Right ventricle myocardium inferior (tissue), 1 donor: Measurements from ENCODE around the gene ADRB1. TPM values are rescaled to one million over a fixed set of nuclear protein-coding genes. Genes with fewer than 3 reads are reported as not detected.

ENCODE experiments used
- ATAC-seq: fragments of 200-7000 bp; cut with Tn5 transposase; one replicate; pipeline ENCODE4 v1.9.1; 2020; ENCODE audit warnings: mild to moderate bottlenecking, moderate library complexity
- DNase-seq: peaks from one replicate; pipeline ENCODE4 v3.0.0; 2021; ENCODE audit errors: missing footprints
- intact Hi-C: fragments of 100-400 bp; cut with DNase I; formaldehyde crosslinking; loops from one replicate; pipeline ENCODE4 v1.11.0; 2022
- total RNA-seq: library from RNA; stranded (reverse); fragmentation: NEBNext Ultra II Directional; extraction: Animal tissue kit (Norgen Biotek cat#: 25700); gene quantifications from one replicate; pipeline ENCODE4 v1.2.1, GENCODE V29; 2021
- donor health status: DM: no; HTN: yes; CAD: no; lungs with severe emphysema.

The ADRB1 gene
- total RNA-seq, 1 donor from 2014 or later, result 63.1 TPM

- no peak for DNase-seq
- intact Hi-C loops, result loop anchor here (5.0 kb wide), 1 partner anchor 103 kb away; no protein-coding TSS in a partner anchor
- ATAC-seq, result peak; percentile 19
Measured at GRCh38 chr10:114024876-114025610, 18.6 kb upstream of the ADRB1 start.

DNA sequence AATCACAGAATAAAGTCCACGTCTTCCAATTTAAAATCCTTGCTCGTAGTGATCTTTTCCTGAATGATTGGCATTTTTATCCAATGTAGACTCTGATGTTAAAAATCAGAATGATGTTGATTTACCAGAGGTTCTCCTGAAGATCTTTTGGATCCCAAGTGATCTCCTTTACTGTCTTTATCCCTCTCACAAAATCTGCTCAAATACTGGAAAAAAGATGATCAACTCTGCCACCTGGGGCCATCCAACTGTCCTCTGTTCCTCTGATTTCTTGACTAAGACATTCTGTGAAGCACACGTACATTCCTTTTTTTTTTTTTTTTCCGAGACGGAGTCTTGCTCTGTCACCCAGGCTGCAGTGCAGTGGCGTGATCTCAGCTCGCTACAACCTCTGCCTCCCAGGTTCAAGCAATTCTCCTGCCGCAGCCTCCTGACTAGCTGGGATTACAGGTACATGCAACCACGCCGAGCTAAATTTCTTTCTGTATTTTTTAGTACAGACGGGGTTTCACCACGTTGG is 18.0 kb upstream of the ADRB1 start:
- intact Hi-C loops, result no loop called here
- ATAC-seq (no peak), DNase-seq (no peak)

- DNase-seq (no peak), ATAC-seq (no peak)
- intact Hi-C loops, result no loop called here
Measured at GRCh38 chr10:114026189-114027040, 17.3 kb upstream of the ADRB1 start.

- intact Hi-C loops, result no loop called here
- no peak for ATAC-seq
- no peak for DNase-seq
Measured at GRCh38 chr10:114027041-114027394, 16.6 kb upstream of the ADRB1 start.

DNA sequence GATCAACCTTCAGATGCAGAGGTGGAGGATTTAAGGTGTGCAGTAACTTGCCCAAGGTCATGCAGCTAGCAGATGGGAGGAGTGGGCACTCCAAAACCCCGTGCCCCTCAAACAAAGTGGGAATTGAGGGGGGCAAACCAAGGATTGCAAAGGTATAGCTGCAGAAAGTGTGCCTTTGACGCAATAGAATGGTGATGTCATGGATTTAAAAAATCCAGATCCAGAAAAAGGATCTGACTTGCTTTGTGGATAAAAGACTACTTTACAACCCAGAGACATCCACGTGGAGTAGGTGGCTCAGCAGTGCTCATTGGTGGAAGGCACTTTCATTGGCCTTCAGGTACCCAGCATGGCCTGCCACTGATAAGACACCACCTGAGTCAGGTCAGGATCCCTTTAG is 15.7 kb upstream of the ADRB1 start:
- ATAC-seq (no peak), DNase-seq (no peak)
- intact Hi-C loops, result no loop called here

DNA sequence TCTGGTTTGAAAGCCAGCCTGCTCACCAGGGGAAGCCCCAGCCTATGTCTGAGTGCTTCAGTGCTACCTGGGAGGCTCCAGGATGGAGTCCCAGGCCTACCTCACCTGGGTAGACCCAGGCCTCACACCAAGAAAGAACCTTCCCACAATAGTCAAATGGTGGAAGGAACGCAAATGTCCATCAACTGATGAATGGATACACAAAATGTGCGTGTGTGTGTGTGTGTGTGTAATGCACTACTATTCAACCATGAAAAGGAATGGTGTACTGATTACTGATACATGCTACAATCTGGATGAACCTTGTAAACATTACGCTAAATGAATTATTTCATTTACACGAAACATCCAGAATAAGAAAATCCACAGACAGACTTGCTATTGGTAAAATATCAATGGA is 15.2 kb upstream of the ADRB1 start:
- ATAC-seq (no peak), DNase-seq (no peak)
- intact Hi-C loops, result no loop called here

GRCh38 chr10:114029655-114030054 is 14.0 kb upstream of the ADRB1 start:
- intact Hi-C loops, result no loop called here
- ATAC-seq, result no peak

GRCh38 chr10:114030140-114030539 is 13.5 kb upstream of the ADRB1 start:
- DNase-seq (no peak), ATAC-seq (no peak)
- intact Hi-C loops, result no loop called here

More at GRCh38 chr10:114029655-114030054, 14.0 kb upstream of the ADRB1 start:
- DNase-seq, result no peak

GRCh38 chr10:114031073-114031972 is 12.3 kb upstream of the ADRB1 start:
- DNase-seq, result no peak
- intact Hi-C loops, result no loop called here
- no peak for ATAC-seq

DNA sequence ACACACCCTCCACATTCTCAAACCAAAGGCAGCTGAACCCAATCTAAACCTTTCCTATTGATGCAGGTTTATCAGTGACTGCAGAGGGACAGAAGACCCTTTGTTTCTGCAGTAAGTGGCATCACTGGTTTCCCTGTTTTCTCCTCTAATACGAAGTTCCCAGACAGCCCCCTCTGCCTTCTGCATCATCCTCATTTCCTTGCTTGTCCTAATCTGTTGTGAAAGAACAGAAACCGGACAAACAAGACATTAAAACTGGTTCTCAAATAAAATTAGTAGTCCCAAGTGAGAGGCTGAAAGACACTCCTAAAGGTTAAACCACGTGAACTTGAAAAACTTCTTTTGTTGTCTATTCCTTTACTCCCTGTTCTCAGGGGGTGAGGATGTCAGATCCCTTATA is 10.1 kb upstream of the ADRB1 start:
- ATAC-seq, result no peak
- intact Hi-C loops, result no loop called here

DNA sequence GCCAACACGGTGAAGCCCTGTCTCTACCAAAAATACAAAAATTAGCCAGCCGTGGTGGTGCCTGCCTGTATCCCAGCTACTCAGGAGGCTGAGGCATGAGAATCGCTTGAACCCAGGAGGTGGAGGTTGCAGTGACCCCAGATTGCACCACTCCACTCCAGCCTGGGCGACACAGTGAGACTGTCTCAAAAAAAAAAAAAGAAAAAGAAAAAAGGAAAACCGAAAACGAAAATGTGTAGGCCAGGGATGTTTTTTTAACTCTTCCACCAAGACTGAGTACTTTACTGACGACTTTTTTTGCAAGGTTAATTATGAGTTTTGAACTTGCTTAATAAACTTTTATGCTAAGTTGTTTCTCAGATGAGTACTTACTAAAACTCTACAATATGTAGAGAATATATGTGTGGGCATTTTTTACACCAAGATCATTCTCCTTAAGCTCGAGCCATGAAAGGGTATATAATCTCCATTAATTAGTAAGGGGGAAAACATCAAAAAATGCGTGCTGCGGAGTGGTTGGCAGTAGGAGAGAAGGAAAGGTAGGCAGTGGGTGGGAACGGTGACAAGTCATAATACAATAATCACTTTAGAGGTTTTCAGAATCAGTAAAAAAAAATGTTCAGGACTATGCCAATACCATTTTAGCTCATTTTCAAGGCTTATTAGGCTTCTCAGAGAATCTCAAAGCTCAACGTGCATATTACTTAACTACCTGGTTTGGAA is 8.6 kb upstream of the ADRB1 start:
- ATAC-seq (no peak), DNase-seq (no peak)
- intact Hi-C loops, result no loop called here

More for the DNA sequence above, 10.1 kb upstream of the ADRB1 start:
- no peak for DNase-seq

- no peak for DNase-seq
- ATAC-seq, result no peak
- intact Hi-C loops, result no loop called here
Measured at GRCh38 chr10:114035791-114036190, 7.9 kb upstream of the ADRB1 start.

DNA sequence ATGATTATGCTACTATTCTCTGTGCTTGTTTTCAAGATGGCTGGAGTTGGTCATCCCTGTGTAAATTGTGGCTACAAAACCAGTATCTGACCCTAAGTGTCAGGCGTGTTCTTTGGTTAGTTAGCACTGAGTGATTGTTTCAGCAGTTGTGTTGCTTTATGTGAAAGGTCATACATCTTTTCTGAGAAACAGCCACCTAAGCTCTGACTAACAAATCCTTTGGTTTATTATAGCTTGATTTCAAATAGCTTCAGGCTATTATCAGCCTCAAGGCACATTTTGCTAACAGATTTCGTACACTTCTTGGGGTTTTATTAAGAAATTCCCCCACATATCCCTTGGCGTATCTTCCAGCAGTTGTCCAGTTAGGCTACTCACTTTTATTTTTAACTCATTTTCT is 4.8 kb upstream of the ADRB1 start:
- no peak for ATAC-seq
- intact Hi-C loops, result no loop called here
- DNase-seq, result no peak

DNA sequence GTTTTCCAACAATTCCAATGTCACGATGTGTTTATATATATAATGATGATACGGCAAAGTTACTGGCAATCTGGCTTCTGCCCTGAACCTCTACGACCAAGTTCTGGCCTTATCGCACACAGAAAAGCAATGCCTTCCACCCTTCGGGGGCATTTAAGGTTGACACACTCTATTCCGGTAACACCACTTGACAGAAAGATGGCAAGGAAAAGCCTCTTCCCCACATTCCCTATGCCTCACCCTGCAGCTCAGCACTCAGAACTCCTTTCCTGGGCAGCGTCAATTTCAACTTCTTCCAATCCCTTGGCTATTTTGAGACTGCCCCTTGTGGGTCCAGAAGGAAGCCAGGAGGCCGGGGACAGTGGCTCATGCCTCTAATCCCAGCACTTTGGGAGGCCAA is 2.5 kb upstream of the ADRB1 start:
- ATAC-seq, result peak; percentile 51
- DNase-seq, result no peak
- intact Hi-C loops, result loop anchor here (5.0 to 10.0 kb wide), 2 partner anchors 119 to 146 kb away; no protein-coding TSS in a partner anchor

GRCh38 chr10:114042895-114043531 is 653 bp upstream of the ADRB1 start:
- intact Hi-C loops, result loop anchor here (1.0 to 10.0 kb wide), 4 partner anchors 21 to 188 kb away; partner anchors contain the start of genes DCLRE1A and NHLRC2
- peak; percentile 60 for ATAC-seq
- DNase-seq, result peak; percentile 80

GRCh38 chr10:114044247-114045135 is 825 bp downstream of the ADRB1 start:
- ATAC-seq (peak; percentile 1), DNase-seq (peak; percentile 72)
- intact Hi-C loops, result loop anchor here (5.0 to 10.0 kb wide), 2 partner anchors 122 to 150 kb away; no protein-coding TSS in a partner anchor
